NCI-H1417 (cell line): Measurements from ENCODE around the gene TMEM232.
A peak's percentile ranks its signal among the peaks of the same experiment; 100 is the strongest.

Experiments
- DNase-seq, 3 experiments: peaks; one replicate each; lab custom pipeline; 2025; lab: John Stamatoyannopoulos, UW

TMEM232 gene

DNA sequence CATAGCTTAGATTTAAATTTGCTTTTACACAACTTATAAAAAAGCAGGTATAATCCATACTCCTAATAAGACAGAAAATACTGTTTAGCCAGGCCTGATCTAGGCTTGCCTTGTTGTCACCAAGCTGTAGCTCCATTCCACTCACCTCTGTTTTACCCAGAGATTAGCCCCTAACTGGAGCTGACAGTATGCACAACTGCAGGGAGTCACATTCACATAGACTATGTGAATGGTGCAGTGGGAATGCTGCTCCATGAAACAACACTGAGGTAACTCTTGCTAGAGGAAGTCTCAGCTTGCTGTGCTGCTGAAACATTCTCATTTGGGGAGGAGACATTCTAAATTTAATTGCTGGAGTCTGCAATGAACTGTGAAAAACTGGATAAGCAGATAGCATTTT is 209.1 kb downstream of the TMEM232 start:
- DNase-seq, result no peak

DNA sequence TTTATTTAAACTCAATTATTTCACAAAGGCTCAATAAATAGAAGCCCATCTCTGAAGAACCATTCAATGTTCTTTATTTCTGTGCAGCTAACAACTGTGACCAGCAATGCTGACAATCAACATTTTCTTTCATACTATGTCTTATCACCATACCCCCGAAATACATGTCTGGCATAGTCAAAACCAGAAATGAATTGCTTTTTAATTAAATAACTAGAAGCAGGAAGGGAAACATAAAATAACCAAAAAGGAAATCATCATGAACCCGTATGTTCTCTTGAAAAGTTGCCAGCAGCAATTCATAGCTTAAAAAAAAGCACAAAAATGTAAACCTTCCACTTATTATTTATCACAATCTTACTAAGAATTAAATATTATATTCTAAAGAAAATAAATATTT is 212.4 kb downstream of the TMEM232 start:
- no peak for DNase-seq

DNA sequence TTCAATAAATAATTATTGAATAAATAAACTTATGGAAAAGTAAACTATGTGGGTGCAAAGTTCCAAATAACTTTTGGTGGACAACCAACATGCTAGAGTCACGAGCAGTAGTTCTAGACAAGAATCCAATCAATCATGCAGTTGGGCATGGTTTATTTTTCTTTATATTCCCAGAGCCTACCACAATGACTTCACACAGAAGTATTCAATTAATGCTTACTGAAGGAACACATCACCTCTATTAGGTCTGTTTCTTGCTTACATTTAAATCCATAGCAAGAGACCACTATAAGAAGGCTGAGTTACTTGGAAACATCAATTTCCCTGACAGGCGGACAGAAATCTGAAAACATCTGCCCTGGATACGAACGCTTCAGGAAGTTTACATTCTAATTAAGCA is 214.2 kb downstream of the TMEM232 start:
- DNase-seq, result no peak

DNA sequence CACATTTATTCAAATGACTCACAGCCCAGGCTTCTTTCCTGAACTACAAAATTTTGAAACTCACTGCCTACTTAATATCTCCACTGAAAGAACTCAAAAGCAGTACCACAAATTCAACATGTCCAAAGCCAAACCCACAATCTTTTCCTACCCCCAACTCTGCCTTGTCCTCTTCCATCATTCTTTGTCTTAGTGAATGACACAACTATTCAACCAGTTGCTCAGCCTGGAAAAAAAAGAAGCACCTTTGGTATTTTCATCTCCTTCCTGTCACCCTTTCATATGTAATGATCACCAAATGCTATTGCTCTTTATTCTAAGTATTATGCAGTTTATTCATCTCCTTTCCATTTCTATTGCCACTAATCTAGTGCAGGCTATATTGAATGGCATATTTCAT is 216.3 kb downstream of the TMEM232 start:
- DNase-seq, result no peak

DNA sequence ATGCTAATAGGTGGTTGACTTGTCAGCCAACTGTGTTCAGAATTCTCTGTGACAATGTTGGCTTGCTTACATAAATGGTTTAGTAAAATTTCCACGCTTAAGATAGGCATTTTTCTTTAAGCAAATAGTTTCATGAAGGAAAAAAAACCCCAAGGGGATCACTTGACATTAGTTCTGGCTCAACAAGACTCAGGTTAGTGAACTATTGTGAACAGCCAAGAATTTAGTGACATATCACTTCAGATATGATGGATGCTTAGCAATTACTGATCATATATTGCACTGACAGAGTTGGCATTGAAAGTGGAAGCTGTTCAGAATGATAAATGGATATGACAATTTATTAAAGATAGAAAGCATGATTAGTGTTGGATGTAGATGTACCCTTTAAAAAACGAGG is 218.5 kb downstream of the TMEM232 start:
- peak in 1 of 3 experiments; percentile 1 for DNase-seq

DNA sequence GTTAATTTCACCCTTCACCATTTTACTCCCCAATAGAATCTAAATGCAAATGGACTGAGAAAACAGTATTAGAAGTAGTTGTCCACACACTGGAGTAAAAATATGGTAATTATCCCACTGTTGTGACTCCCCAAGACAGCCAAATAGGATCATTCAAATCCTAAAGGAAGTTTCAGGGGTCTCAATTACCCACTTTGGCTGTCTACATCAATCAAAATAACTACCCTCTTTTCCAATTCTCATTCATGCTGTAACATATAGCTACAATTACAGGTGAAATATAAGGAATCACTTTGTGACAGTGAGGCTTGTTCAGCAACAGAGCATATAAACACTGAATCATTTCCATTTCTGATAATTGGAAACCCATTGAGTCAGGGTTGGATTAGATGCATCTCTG is 220.1 kb downstream of the TMEM232 start:
- peak in 2 of 3 experiments; percentile 0 to 50 for DNase-seq

DNA sequence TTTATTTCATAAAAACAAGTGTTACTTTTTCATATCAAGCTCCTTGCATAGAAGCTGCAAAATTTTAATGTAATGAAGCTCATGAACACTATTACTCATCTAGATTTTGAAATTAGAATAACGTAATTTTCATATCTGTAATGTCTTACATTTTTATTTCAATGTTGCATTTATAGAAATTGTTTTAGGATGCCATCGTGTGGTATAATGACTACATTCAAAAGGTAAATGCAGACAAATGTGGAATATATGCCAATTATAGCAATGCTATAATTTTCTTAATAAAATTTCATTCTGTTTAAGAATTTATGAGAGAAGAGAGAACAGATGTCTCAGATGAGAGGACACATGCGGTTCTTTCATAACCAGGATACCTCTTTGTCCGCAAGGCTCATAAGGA is 230.2 kb downstream of the TMEM232 start:
- DNase-seq, result no peak

DNA sequence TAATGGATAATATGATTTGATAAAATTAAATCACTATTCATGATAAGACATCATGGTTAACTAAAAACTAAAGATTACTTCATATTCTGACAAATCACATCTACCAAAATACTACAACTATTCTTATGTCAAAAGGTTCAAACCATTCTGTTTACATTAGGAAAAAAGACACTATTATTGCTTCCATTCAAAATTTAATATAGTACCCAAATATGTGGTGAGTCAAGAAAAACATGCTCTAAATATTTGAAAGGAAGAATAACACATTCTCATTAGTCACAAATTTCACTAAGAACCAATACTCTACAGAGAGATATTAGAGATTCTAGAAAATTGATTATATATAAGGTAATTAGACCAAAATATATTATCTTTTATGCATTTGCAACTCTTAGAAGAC is 234.0 kb downstream of the TMEM232 start:
- DNase-seq, result no peak

DNA sequence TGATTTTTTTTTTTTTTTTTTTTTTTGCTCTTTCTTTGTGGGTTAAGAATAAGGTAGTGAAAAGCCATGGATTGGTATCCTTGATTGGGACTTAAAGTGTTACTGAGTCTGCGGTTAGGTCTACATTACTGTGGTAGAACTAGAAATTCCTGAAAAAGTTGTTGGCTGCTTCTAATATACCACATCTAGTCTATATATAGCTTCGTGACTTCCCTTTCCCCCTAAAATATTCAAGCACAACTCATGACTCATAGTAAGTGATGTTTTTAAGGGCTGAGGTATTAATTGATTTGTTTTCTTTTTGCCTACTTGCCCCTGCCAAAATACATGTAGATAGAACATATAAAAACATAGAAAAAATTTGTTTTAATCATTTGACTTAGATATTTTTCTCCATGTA is 247.6 kb downstream of the TMEM232 start:
- DNase-seq, result no peak

DNA sequence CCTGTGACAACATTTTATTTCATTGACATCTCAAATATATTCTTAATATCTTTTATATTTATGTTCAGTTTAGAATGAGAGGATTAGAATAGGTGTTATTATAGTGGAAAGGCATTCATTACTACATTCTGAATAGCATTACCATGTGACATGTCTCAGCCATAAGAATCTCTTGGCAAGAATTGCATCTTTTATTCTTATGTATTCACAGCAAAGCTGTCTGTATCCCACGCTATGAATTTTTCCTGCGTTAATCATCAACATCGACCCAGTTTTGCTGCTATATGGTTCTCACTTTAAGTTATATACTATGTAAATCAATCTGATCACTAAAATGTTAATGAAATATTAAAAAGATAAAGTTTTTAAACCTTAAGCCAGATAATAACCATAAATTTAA is 248.6 kb downstream of the TMEM232 start:
- DNase-seq, result no peak

DNA sequence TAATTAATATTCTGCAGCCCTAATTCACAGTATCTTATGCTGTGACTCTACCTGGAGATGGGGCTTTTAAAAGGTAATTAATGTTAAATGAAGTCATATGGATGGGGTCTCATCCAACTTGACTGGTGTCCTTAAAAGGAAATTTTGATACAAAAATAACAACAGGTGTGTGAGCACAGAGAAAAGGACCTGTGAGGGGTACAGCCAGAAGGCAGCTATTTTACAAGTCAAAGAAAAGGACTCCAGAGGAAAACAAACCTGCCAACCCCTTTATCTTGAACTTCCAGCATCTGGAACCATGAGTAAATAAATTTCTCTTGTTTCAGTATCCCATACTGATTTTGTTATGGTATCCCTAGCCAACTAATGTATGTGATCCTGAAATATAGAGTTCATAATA is 250.3 kb downstream of the TMEM232 start:
- DNase-seq, result no peak

DNA sequence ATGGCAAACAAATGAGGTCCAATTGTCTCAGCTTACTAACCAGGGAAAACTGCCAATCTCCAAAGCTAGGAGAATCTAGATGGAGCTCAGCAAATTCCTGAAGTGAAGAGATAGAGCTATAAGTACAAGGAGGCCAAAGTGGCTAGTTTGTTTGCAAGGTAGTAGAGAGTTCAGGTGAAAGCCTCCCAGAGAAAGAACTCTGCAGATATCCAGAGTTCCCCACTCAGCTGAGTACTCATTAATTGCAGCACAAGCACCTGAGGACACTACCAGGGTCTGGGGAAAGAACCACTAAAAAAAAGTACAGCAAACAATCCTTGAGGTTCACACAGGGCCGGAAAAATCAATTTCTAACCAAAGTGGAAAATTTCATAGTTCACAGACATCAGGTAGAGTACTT is 250.9 kb downstream of the TMEM232 start:
- DNase-seq, result no peak

DNA sequence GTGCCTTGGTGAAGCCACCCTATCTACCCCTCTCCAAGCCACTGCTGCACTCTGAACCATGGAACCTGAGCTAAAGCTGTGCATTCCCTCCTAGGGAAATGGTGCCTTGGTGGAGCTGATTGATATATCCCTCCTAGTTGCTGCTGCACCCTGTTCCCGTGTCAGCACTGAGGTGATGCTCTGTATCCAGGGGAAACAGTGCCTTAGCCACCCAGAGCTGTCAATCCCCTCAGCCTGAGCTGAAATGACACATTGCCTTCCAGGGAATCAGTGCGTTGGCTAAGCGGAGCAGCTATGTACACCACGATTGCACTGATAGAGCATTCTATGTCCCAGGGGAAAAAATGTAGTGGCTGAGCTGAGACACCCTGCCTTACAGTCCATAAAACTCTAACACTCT is 257.0 kb downstream of the TMEM232 start:
- DNase-seq, result no peak

DNA sequence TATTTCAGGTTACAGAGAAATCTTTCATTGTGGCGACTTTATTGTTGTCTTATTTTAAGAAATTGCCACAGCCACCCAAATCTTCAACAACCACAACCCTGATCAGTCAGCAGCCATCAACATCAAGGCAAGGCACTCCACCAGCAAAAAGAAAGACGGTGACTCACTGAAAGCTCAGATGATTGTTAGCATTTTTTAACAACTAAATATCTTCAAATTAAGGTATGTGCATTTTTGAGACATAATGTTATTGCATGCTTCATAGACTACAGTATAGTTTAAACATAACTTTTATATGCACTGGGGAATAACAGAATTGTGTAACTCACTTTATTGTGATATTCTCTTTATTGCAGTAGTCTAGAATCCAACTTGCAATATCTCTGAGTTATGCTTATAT is 263.4 kb downstream of the TMEM232 start:
- DNase-seq, result no peak

DNA sequence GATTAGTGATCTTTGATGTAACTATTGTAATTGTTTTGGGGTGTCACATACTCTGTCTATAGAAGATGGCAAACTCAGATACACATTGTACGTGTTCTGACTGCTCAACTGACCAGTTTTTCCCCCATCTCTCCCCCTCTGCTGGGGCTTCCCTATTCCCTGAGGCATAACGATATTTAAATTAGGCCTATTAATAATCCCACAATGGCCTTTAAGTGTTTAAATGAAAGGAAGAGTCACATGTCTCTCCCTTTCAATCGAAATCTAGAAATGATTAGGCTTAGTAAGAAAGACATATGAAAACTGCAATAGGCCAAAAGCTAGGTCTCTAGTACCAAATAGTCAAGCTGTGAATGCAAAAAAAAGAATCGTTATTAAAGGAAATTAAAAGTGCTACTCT is 265.6 kb downstream of the TMEM232 start:
- DNase-seq, result no peak

DNA sequence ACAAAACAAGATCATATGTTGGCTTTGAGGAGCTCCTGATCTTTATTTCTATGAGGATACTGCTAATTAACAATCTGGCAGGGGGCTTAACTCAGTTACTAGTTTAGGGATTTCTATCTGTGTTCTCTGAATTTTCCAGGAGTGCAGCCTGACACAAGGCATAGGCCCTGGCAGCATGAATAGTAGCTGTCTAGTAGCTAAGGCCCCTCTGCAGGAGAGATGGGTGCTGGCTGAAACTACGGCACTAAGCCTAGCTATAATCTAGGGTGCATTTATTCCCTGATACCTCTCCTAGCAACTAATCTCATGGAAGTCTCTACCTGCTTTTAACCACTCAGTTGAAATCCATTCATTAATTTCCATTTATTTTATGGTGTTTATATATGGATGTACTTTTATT is 268.2 kb downstream of the TMEM232 start:
- no peak for DNase-seq

DNA sequence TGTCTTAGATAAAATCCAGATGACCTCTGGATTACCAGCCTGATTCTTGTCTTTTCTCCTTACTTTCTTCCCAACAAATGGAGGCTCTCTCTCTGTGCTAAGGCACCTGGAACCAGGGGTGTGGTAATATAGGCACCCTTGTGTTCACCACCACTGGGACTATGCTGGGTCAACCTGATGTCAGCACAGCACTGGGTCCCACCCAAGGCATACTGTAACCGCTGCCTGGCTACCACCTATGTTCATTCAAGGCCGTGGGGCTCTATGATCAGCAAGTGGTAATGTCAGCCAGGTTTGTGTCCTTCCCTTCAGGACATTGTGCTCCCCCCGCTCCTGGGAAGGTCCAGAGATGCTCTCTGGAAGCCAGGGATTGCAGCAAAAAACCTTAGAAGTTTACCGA is 283.6 kb downstream of the TMEM232 start:
- no peak for DNase-seq

DNA sequence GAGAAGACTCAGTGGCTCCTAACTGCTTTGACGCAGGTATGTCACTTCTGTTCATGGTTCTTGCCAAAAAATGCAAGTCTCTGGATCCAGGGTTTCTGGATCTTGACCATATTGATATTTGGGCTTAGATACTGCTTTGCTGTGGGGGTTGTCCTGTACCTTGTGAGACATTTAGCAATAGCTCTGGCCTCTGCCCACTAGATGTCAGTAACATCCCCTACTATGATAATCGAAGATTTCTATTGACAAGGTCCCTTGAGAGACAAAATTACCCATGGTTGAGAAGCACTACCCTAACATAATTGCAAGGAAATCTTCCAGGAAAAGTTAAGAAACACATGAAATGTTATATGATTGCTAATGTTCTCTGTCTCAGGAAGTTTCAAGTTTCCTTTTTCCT is 285.4 kb downstream of the TMEM232 start:
- DNase-seq, result peak in 2 of 3 experiments; percentile 13 to 55

DNA sequence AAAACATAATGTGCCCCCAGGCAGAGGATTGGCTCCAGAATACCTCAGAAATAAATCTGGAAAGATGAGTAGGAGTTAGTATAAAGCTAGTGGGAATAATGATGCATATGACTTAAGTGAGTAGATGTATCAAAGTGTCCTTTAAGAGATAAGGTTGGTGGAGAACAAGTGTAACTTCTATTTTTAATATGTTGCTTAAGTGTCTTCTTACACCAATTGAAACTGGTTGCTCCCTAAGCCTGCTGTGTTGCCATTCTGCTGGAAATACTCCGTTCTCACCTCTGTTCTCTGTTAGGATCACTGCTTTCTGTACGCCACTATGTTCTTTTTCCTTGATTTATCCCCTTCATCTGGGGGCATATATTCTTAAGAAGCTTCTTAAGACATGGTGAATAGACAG is 286.4 kb downstream of the TMEM232 start:
- DNase-seq, result no peak

DNA sequence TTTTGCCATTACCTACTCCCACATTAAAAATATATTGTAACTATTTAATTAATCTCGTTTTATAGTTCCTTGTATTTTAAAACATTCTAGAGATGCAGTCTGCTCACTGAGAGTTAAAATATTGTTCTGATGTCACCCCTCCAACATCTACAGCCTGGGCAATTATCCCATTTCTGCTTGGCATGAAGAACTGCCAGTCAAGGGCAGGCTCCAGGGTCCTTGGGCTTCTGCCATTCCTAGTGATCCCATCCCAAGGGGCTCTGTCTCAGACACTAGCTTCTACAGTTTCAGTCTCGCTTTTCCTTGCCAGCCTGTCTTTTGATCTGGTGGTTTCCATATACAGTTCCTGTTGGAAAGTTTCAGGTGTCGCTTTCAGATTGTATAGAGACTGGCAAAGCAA is 287.2 kb downstream of the TMEM232 start:
- no peak for DNase-seq

DNA sequence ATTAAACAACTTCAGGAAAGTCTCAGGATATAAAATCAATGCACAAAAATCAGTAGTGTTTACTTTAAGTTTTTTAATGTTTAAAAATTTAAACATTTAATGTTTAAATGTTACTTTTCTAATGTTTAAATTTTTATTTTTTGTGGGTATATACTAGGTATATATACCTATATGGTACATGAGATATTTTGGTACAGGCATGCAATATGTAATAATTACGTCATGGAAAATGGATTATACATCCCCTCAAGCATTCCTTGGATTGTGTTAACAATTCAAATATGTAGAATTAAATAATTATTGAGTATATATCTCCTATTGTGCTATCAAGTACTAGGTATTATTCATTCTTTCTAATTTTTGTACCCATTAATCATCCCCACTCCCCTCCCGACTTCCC is 291.3 kb downstream of the TMEM232 start:
- DNase-seq, result peak in 1 of 3 experiments; percentile 44

DNA sequence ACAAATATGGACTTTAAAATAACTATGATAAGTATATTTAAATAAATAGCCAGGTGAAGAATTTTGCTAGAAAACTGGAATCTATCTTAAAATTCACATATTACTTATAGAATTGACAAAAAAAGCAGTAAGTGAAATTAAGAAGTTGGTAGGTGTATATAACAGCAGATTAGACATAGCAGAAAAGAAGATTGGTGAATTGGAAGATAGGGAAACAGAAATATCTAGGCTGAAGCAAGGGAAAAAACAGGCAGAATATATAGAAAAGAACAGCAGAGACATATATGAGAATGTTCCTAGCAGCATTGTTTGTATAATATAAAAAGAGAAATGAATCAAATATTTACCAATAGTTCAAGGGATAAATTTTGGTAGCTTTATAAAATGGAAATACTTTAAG is 294.9 kb downstream of the TMEM232 start:
- no peak for DNase-seq

DNA sequence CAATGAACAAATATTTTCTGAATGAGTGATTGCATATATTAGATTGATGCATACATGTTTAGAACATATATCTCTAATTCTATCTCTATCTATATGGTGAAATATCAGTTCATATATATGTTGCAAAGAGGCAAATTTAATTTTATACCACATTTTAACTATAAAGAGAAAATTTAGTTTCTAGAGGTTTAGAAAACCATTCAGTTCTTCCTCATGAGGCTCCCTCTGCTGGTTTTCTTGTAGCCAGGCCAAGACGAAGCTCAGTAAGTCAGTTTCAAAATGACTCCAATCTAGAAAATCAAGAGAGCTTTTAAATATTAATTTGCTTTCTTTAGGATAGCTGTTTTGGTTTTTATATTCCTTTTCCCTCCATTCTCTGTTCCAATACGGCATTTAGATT is 312.1 kb downstream of the TMEM232 start:
- DNase-seq, result no peak

DNA sequence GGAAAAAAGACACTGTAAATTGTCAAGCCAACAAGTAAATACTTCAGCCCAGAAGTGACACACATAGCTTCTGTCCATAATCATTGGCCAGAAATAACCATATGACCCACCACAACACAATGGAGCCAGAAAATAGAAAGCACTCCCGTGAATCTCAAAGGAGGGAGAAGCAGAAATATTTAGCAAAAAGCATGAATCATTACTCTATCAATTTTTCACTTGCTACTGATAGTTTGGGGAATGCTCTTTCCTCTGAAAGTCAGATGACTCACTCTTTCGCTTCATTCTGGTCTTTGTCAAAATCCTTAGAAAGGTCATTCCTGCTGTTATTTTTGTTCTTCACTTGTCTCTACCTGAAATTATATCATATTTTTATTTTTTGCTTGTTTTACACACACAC is 312.6 kb downstream of the TMEM232 start:
- no peak for DNase-seq

DNA sequence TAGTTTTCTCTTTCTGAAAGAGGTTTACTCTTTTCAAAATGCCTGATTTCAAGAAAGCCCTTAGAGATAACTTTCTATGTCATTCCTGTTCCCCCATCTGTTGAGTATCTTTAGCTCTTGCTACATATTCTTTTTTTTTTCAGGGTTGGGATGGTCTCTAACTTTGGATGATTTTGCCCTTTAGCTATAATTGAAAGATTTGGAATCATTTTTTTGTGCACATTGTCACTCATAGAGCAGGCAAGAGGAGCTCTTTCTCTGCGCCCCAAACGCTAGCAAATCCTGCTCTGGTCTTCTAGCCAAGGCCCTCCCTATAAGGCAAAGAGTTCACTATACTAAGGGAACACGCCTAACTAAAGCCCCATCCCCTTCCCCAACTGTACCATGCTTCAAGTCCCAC is 316.9 kb downstream of the TMEM232 start:
- DNase-seq, result no peak
